Measurements from ENCODE around the gene DOK3. TPM values are rescaled to one million over a fixed set of nuclear protein-coding genes. Genes with fewer than 3 reads are reported as not detected.

DOK3 gene
- total RNA-seq, 1 experiment from 2014 or later: 16.4 TPM

DNA sequence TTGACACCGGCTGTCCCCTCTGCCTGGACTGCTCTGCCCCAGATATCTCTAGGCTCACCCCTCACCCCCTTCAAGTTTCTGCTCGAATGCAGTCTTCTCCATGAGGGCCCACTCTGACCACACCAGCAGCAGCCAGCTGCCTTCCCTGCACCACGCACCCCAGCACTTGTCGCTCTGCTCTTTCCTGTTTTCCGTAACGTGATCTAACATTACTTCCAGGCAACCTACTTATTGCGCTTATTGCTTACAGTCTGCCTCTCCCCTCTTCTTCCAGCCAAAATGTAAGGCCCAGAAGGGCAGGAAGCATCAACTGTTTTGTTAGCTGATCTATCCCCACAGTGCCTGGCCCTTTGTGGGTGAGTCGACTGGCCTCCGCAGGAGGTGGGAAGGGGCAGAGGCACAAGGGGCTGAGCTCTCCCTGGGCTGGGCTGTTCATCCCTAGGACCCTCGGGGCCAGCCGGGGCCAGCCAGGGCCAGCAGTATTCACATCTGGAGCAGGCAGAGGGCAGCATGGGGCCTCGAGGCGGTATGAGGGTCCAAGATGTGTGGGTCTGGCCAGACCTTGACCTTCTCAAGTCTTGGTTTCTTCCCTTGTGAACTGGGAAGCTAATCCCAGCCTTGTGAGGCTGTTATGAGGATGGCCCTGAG, 24.6 kb downstream of the DOK3 start:
- H3K4me3 Mint-ChIP-seq: no peak overlapping the region; a peak in 1 of 5 replicates
- no peak overlapping the region for H3K27ac ChIP-seq (ENCODE audit: insufficient read length, low read depth, low read length)
- H2BK20ac ChIP-seq (ENCODE audit: low read depth, low read length, poor library complexity, severe bottlenecking): no peak overlapping the region
- peaks cover 34 to 78% (median 74%) of the 10 kb centered on the region in 3 experiments for H3K36me3 Mint-ChIP-seq (ENCODE audit: insufficient read depth in 1 of 3, low read depth in 3 of 3)
- no peaks in the 10 kb centered on the region for H3K23me2 ChIP-seq (ENCODE audit: insufficient read length, low read depth, low read length, poor library complexity, severe bottlenecking)
- WGBS (ENCODE audit: extremely low coverage, insufficient read length, low lambda C conversion rate): no CpG with 5 or more reads among the region's 13 CpGs
- DNase-seq: no peak
- H4K91ac ChIP-seq (ENCODE audit: insufficient read length, low read depth, low read length): no peak overlapping the region
- no peaks in the 10 kb centered on the region for H3K27me3 ChIP-seq (ENCODE audit: insufficient read depth, low read length)
- no peaks in the 10 kb centered on the region for H4K20me1 ChIP-seq (ENCODE audit: control insufficient read depth, insufficient read depth, insufficient read length)
- H4K5ac ChIP-seq (ENCODE audit: insufficient read length, low read depth, low read length): no peak overlapping the region
- H3K4me1 Mint-ChIP-seq: 0 out of 4 replicates have a peak, but pooled peaks cover 0 to 2% of the 10 kb centered on the region in 2 experiments
- peak overlapping the region in 2 of 3 experiments; percentile 76 to 83; a peak in 5 of 7 replicates for H3K27ac Mint-ChIP-seq
- no peak overlapping the region for H3K14ac ChIP-seq (ENCODE audit: insufficient read depth, low read length)
- H2BK15ac ChIP-seq (ENCODE audit: low read depth, low read length): no peak overlapping the region
- no peak overlapping the region for H3K4me2 ChIP-seq (ENCODE audit: insufficient read depth, insufficient read length, low read length)
- no peaks in the 10 kb centered on the region for H3K79me1 ChIP-seq (ENCODE audit: insufficient read depth, low read depth, low read length, poor library complexity, severe bottlenecking)
- no peaks in the 10 kb centered on the region; the same call in none of the 2 replicates for H3K27me3 Mint-ChIP-seq (ENCODE audit: low read depth)
- H3K4ac ChIP-seq (ENCODE audit: low read depth, low read length): no peak overlapping the region
- H2AK5ac ChIP-seq (ENCODE audit: insufficient read length, low read length): no peak overlapping the region
- H2BK5ac ChIP-seq (ENCODE audit: insufficient read length, low read length): no peak overlapping the region
- no peak overlapping the region for H3K9ac ChIP-seq (ENCODE audit: extremely low read depth, insufficient read length, low read length)
- no peak overlapping the region for H3T11ph ChIP-seq (ENCODE audit: low read length)
- no peak overlapping the region for H3K23ac ChIP-seq (ENCODE audit: insufficient read length, low read depth, low read length)
- no peak overlapping the region for H3K56ac ChIP-seq (ENCODE audit: insufficient read length, low read depth, low read length)
- no peaks in the 10 kb centered on the region for H3K79me2 ChIP-seq (ENCODE audit: insufficient read depth, low read length)
- H2BK12ac ChIP-seq (ENCODE audit: insufficient read length, low read depth, low read length): no peak overlapping the region
- H2AFZ ChIP-seq (ENCODE audit: low read length): no peak overlapping the region
- peak overlapping the region; percentile 1 for H4K8ac ChIP-seq (replicated peaks; ENCODE audit: insufficient read length, low read depth, low read length)
- no peaks in the 10 kb centered on the region for H3K9me3 Mint-ChIP-seq
- no peaks in the 10 kb centered on the region for H3K4me1 ChIP-seq (ENCODE audit: insufficient read depth, low read length)
- no peak overlapping the region for H3K18ac ChIP-seq (ENCODE audit: insufficient read length, low read depth, low read length)
- H3K9me3 ChIP-seq (ENCODE audit: control insufficient read depth, low read depth, low read length): no peaks in the 10 kb centered on the region
- TF ChIP-seq, protein P1, sequence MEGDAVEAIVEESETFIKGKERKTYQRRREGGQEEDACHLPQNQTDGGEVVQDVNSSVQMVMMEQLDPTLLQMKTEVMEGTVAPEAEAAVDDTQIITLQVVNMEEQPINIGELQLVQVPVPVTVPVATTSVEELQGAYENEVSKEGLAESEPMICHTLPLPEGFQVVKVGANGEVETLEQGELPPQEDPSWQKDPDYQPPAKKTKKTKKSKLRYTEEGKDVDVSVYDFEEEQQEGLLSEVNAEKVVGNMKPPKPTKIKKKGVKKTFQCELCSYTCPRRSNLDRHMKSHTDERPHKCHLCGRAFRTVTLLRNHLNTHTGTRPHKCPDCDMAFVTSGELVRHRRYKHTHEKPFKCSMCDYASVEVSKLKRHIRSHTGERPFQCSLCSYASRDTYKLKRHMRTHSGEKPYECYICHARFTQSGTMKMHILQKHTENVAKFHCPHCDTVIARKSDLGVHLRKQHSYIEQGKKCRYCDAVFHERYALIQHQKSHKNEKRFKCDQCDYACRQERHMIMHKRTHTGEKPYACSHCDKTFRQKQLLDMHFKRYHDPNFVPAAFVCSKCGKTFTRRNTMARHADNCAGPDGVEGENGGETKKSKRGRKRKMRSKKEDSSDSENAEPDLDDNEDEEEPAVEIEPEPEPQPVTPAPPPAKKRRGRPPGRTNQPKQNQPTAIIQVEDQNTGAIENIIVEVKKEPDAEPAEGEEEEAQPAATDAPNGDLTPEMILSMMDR (conservative IDR thresholded peaks at IDR 0.05): no peak
- no peak overlapping the region for H2BK120ac ChIP-seq (ENCODE audit: low read depth, low read length, poor library complexity, severe bottlenecking)
